Measurements from ENCODE around the gene SMIM1.

Gene SMIM1

DNA sequence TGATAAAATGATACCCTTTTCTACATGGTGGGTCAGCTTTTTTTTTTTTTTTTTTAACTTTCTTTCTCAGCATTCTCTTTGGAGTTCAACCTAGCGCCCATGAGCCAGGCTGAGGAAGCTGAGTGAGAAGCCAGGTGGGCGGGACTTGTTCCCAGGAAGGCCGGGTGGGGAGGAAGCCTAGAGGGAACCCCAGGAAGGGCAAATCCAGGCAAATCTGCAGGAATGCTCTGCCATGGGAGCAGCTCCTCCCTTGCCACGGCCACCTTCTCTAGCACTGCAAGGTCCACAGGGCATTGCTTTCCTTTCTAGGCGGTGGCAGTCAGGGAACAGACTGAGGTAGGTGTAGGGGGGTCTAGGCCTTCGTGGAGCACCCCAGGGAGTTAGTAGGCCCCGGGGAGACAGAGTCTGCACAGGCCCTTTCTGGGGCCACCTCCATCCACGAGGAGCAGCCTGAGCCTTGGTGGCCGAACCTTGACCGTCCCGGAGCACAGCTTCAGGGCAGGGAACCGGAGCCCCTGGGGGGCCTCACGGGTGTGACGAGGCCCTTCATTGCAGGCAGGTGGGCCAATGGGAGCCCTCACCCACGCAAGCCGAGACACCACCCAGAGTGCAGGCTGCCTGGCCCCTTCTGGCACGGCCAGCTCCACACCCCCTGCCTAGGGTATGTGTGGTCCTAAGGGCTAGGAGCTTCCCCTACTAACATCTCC lies 38.5 kb upstream of the SMIM1 start:
- TF ChIP-seq, protein P1, sequence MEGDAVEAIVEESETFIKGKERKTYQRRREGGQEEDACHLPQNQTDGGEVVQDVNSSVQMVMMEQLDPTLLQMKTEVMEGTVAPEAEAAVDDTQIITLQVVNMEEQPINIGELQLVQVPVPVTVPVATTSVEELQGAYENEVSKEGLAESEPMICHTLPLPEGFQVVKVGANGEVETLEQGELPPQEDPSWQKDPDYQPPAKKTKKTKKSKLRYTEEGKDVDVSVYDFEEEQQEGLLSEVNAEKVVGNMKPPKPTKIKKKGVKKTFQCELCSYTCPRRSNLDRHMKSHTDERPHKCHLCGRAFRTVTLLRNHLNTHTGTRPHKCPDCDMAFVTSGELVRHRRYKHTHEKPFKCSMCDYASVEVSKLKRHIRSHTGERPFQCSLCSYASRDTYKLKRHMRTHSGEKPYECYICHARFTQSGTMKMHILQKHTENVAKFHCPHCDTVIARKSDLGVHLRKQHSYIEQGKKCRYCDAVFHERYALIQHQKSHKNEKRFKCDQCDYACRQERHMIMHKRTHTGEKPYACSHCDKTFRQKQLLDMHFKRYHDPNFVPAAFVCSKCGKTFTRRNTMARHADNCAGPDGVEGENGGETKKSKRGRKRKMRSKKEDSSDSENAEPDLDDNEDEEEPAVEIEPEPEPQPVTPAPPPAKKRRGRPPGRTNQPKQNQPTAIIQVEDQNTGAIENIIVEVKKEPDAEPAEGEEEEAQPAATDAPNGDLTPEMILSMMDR (IDR thresholded peaks at IDR 0.05; ENCODE audit: low read depth, low read length) = no peak
- no peak for DNase-seq (ENCODE audit: low read depth in 2 of 2)
- no peak overlapping the region for H3K4me3 ChIP-seq (replicated peaks in 1 of 2; ENCODE audit: low read depth in 2 of 2, low read length in 2 of 2)

DNA sequence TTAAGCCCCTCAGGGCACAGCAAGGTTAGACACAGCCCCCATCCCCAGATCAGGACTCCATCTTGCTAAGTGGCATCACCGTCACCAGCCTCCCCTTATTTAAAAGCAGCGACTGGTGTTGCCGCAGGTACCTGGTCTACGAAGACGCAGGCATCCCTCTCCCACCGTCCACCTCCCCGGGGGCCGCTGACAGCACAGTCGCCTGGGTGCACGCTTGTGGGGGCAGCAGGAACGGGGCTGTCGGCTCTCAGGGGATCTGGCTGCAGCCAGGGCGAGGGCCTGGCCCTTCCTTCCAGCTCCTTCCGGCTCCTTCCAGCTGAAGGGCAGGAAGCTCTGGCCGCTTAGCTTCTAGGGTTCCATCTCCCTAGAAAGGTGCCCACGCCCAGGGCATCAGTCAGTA lies 37.9 kb upstream of the SMIM1 start:
- H3K4me3 ChIP-seq (replicated peaks in 1 of 2; ENCODE audit: low read depth in 2 of 2, low read length in 2 of 2) = no peak overlapping the region
- TF ChIP-seq, protein P1 (IDR thresholded peaks at IDR 0.05; ENCODE audit: low read depth, low read length) = no peak
- no peak for DNase-seq (ENCODE audit: low read depth in 2 of 2)

DNA sequence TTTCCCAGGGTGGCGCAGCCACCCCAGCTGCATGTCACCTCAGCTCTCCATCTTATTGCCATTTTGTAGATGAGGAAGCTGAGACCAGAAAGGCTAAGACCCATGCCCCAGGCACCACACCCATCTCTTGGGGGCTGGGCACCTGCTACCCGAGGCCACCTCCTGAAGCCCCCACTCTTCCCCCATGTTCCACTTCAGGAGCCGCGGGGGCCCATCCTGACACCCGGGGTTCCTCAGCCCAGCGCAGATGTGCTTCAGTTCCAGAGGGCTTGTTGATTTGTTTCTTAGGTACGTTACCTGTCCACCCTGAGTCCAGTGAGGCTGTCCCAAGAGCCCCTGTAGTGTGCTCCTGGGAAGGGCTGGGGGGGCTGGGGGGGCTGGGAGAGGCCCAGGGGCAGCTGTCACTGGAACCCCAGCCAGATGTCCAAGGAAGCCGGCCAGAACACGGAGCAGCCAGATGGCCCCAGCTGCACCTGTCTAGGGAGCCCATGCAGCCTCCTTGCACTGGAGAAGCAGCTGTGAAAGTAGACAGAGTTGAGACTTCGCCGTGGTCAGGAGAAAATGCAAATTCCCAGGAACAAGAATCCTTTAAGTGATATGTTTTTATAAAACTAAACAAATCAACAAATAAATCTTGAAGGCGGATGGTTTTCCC lies 37.4 kb upstream of the SMIM1 start:
- TF ChIP-seq, protein P1 (IDR thresholded peaks at IDR 0.05; ENCODE audit: low read depth, low read length) = no peak
- no peak overlapping the region for H3K4me3 ChIP-seq (replicated peaks in 1 of 2; ENCODE audit: low read depth in 2 of 2, low read length in 2 of 2)
- no peak for DNase-seq (ENCODE audit: low read depth in 2 of 2)

DNA sequence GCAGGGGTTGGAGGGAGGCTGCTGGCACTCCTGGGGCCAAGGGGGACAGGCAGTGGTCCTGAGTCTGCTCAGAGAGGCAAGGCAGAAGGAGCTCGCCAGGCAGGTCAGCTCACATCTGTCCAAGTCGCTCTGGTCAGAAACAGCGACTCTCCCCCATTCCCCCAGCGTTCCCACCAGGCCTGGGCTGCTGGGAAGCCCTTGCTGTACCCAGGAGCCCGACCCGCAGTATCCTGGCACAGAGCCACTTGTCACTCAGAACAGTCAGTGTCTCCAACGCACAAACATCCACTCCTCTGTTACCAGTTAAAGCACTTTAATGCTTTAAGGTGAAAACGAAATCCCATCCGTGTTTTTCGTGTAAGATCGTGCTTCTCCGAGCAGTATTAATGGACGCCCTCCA lies 36.9 kb upstream of the SMIM1 start:
- no peak overlapping the region for H3K4me3 ChIP-seq (replicated peaks in 1 of 2; ENCODE audit: low read depth in 2 of 2, low read length in 2 of 2)
- TF ChIP-seq, protein P1 (IDR thresholded peaks at IDR 0.05; ENCODE audit: low read depth, low read length) = no peak
- DNase-seq (ENCODE audit: low read depth in 2 of 2) = no peak

DNA sequence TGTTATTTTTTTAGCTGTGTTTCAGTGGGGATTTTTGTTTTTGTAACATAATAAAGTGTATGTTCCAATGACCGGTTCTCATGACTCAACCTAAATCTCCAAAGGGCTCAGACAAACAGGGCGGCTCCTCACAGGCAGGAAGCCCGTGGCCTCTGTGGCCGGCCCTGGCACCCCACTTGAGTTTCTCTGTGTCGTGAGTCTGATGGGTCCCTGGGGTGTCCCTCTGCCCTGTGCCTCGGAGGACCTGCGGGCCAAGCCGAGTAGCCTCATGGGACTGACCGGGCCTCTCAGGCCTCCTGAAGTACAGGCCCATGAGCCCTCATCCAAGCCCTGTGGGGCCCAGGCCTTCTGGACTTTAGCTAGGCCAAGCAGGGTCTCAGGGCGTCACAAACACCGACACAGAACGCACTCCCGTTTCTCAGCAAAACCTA lies 36.4 kb upstream of the SMIM1 start:
- peak in 1 of 2 donors; percentile 75 for DNase-seq (ENCODE audit: low read depth in 2 of 2)
- no peak overlapping the region for H3K4me3 ChIP-seq (replicated peaks in 1 of 2; ENCODE audit: low read depth in 2 of 2, low read length in 2 of 2)
- TF ChIP-seq, protein P1 (IDR thresholded peaks at IDR 0.05; ENCODE audit: low read depth, low read length) = no peak

DNA sequence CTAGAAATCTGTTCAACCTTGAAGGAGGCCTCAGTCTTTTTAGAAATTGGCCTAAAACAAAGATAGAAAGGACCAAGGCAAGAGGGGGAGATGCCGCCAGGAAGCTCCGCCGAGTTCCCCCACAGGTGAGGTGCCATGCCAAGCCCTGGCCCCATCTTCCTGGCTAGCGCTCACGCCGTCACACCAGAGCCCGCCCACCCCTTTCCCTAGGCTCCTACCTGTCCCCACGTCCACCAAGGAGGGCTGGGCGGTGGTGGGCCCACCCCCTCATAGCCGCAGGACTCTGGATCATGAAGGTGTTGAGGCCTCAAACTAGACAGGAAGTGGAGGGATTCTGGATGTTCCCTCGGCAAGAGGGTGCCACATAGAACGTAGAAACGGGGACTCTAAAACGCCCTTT lies 35.8 kb upstream of the SMIM1 start:
- no peak overlapping the region for H3K4me3 ChIP-seq (replicated peaks in 1 of 2; ENCODE audit: low read depth in 2 of 2, low read length in 2 of 2)
- no peak for DNase-seq (ENCODE audit: low read depth in 2 of 2)
- TF ChIP-seq, protein P1 (IDR thresholded peaks at IDR 0.05; ENCODE audit: low read depth, low read length) = no peak

Data from cardiac fibroblast (primary cell).